ENCODE data around the gene MTRF1.

MTRF1 gene

DNA sequence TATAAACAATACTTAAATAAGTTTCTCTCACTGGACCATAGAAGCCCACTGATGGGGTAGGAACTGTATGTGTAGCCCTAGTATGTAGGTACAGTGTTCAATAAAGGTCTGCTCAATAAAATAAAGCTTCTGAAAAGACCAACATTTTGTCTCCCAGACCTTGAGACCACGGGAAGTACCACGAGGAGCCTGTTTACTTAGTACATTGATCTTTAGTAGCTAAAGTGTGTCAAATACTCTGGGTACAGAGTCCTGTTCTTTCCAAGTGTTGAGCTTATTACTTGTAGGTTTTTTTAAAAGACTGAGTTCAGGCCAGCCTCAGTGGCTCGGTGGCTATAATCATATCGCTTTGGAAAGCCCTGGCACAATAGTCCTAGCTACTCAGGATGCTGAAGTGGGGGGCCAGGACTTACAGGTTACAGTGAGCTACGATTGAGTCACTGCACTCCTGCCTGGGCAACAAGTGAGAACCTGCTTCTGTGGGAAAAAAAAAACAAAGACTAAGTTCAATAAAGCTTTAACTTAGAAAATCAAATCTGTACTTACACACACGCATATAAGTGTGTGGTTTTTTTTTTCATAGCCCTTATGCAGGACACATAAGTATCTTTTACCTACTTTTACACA lies 3.4 kb downstream of the MTRF1 start:
- H3K4me3 ChIP-seq (ENCODE audit: low read depth, low read length) = no peak overlapping the region
- TF ChIP-seq, protein P1, sequence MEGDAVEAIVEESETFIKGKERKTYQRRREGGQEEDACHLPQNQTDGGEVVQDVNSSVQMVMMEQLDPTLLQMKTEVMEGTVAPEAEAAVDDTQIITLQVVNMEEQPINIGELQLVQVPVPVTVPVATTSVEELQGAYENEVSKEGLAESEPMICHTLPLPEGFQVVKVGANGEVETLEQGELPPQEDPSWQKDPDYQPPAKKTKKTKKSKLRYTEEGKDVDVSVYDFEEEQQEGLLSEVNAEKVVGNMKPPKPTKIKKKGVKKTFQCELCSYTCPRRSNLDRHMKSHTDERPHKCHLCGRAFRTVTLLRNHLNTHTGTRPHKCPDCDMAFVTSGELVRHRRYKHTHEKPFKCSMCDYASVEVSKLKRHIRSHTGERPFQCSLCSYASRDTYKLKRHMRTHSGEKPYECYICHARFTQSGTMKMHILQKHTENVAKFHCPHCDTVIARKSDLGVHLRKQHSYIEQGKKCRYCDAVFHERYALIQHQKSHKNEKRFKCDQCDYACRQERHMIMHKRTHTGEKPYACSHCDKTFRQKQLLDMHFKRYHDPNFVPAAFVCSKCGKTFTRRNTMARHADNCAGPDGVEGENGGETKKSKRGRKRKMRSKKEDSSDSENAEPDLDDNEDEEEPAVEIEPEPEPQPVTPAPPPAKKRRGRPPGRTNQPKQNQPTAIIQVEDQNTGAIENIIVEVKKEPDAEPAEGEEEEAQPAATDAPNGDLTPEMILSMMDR (IDR thresholded peaks at IDR 0.05; ENCODE audit: borderline replicate concordance, insufficient read depth, low read depth, low read length) = no peak

DNA sequence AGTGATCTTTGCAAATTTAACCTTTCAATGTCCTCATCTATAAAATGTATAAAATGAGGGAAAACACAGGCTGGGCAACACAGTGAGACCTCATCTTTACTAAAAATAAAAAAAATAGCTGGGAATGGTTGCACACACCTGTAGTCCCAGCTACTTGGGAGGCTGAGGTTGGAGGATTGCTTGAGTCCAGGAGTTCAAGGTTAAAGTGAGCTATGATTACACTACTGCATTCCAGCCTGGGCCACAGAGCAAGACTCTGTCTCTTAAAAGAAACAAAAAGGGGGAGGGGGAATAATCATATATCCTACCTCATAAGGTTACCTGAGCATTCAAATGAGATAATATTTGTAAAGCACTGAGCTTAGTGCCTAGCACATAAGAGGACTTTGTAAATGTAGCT lies 5.8 kb downstream of the MTRF1 start:
- no peak overlapping the region for H3K4me3 ChIP-seq (ENCODE audit: low read depth, low read length)
- TF ChIP-seq, protein P1 (IDR thresholded peaks at IDR 0.05; ENCODE audit: borderline replicate concordance, insufficient read depth, low read depth, low read length) = no peak

- TF ChIP-seq, protein P1 (IDR thresholded peaks at IDR 0.05; ENCODE audit: borderline replicate concordance, insufficient read depth, low read depth, low read length) = no peak
- no peak overlapping the region for H3K4me3 ChIP-seq (ENCODE audit: low read depth, low read length)
Measured at GRCh38 chr13:41254902-41255301, 8.5 kb downstream of the MTRF1 start.

- TF ChIP-seq, protein P1 (IDR thresholded peaks at IDR 0.05; ENCODE audit: borderline replicate concordance, insufficient read depth, low read depth, low read length) = no peak
Measured at GRCh38 chr13:41250993-41251392, 12.4 kb downstream of the MTRF1 start.

DNA sequence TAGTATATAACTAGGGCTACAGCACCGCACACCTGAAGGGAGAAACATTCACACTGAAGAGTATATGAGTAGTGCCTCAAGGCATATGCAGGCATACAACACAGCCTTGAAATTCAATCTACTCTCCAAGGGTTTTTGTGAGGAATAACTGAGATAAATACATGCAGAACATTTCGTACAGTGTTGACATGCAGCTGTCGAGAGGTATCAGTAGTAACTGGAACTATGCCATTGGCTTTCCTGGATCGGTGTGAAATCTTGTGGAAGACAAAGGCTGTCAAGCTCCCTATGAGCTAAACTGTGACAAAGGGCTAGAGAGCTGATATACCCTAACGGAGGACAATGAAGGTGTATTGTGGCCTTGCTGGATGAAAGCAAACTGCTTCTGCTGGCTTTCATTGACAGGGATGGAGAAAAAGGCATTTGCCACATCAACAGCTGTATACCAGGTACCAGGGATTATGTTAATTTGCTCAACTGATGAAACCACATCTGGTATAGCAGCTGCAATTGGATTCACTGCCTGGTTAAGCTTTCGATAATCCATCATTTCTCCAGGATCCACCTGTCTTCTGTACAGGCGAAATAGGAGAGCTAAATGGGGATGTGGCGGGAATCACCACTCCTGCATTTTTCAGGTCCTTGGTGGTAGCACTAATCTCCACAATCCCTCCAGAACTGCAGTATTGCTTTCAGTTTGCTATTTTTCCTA lies 16.3 kb downstream of the MTRF1 start:
- TF ChIP-seq, protein P1 (IDR thresholded peaks at IDR 0.05; ENCODE audit: borderline replicate concordance, insufficient read depth, low read depth, low read length) = no peak
- no peak overlapping the region for H3K4me3 ChIP-seq (ENCODE audit: low read depth, low read length)

More at GRCh38 chr13:41250993-41251392, 12.4 kb downstream of the MTRF1 start:
- H3K4me3 ChIP-seq (ENCODE audit: low read depth, low read length) = no peak overlapping the region

DNA sequence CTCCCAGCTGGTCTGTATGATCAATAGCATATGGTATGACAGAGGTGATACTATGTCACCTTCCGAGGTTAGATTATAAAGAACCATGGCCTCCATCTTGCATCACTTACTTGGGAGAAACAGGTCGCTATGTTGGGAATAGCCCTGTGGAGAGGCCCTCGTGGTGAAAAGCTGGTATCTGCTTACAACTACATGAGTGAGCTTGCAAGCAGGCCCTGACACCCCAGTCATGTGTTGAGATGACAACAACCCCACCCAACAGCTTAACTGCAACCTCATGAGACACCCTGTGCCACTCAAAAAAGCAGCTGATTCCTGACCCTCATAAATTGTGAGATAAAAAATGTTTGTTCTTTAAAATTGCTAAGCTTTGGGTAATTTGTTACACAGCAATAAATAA lies 18.8 kb downstream of the MTRF1 start:
- TF ChIP-seq, protein P1 (IDR thresholded peaks at IDR 0.05; ENCODE audit: borderline replicate concordance, insufficient read depth, low read depth, low read length) = no peak
- H3K4me3 ChIP-seq (ENCODE audit: low read depth, low read length) = no peak overlapping the region

DNA sequence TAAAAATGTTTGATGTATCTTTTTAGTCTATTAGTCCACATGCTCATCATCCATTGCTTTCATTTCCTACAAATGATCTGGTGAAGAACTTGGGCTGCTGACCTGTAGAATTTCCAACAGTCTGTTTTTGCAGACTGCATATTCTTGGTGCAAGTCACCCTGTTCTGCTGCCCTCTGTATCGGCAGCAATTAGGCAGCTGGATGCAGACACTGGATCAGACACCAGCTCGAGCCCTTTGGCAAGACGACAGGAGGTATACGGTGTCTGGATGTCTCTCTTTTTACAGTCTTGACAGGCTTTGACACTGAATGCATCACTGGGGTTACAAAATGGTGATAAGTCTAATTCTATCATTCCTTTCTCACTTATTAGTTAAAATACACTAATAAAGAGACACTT lies 21.8 kb downstream of the MTRF1 start:
- TF ChIP-seq, protein P1 (IDR thresholded peaks at IDR 0.05; ENCODE audit: borderline replicate concordance, insufficient read depth, low read depth, low read length) = no peak
- no peak overlapping the region for H3K4me3 ChIP-seq (ENCODE audit: low read depth, low read length)

All from GM12875 (cell line).